Peyer's patch (tissue), 4 donors: Measurements from ENCODE around the gene CNTNAP2. TPM values are rescaled to one million over a fixed set of nuclear protein-coding genes. Genes with fewer than 3 reads are reported as not detected.

Source experiments
- DNase-seq, 3 donors: peaks; one replicate each; pipeline ENCODE4 v3.0.0-alpha.2; 2017 to 2019
- H3K27ac ChIP-seq, 4 donors: fragments of 200-600 bp; sonication (generic); one replicate each; pipeline ENCODE4 v1.5.1; 2016 to 2019
- H3K27me3 ChIP-seq, 2 donors: fragments of 200-600 bp; sonication (generic); one replicate each; pipeline ENCODE4 v1.5.1; 2019
- H3K36me3 ChIP-seq, 3 donors: fragments of 200-600 bp; sonication (generic); one replicate each; pipeline ENCODE4 v1.5.1; 2016 to 2019
- H3K4me1 ChIP-seq, 4 donors: fragments of 200-600 bp; sonication (generic); one replicate each; pipeline ENCODE4 v1.5.1; 2016 to 2019
- H3K4me3 ChIP-seq, 4 donors: fragments of 200-600 bp; sonication (generic); 1 replicate in 3 of 4; 2 replicates in 1 of 4; pipeline ENCODE4 v1.5.1; 2016 to 2019; ENCODE audit warnings: mild to moderate bottlenecking in 1 of 4
- H3K9me3 ChIP-seq, 4 donors: fragments of 200-600 bp; sonication (generic); one replicate each; pipeline ENCODE4 v1.5.1; 2016 to 2019; ENCODE audit warnings: mild to moderate bottlenecking in 1 of 4
- CTCF ChIP-seq, 6 experiments: fragments of 450-650 bp in 4 of 6; fragments of 200-600 bp in 2 of 6; sonication (generic) in 1 of 6; IDR thresholded peaks; one replicate each; pipeline ENCODE4 v1.5.1; 2017 to 2019; ENCODE audit warnings: antibody characterized with exemption in 6 of 6, mild to moderate bottlenecking in 3 of 6, moderate library complexity in 1 of 6
- POLR2A ChIP-seq, 2 donors: fragments of 450-650 bp; IDR thresholded peaks; one replicate each; pipeline ENCODE4 v1.5.1; 2017; ENCODE audit warnings: antibody characterized with exemption in 2 of 2, mild to moderate bottlenecking in 2 of 2, moderate library complexity in 2 of 2
- total RNA-seq, 4 donors: library from RNA; depleted of rRNA; stranded (reverse); fragments of >200 nt; gene quantifications; one replicate each; pipeline ENCODE4 v1.1.0, GENCODE V29; 2016

The CNTNAP2 gene
- total RNA-seq, 4 donors from 2014 or later, result 1.5 to 4.9 (median 3.6) TPM

GRCh38 chr7:147567043-147567442, 1450.4 kb downstream of the CNTNAP2 start:
- no peak overlapping the region for H3K4me3 ChIP-seq

DNA sequence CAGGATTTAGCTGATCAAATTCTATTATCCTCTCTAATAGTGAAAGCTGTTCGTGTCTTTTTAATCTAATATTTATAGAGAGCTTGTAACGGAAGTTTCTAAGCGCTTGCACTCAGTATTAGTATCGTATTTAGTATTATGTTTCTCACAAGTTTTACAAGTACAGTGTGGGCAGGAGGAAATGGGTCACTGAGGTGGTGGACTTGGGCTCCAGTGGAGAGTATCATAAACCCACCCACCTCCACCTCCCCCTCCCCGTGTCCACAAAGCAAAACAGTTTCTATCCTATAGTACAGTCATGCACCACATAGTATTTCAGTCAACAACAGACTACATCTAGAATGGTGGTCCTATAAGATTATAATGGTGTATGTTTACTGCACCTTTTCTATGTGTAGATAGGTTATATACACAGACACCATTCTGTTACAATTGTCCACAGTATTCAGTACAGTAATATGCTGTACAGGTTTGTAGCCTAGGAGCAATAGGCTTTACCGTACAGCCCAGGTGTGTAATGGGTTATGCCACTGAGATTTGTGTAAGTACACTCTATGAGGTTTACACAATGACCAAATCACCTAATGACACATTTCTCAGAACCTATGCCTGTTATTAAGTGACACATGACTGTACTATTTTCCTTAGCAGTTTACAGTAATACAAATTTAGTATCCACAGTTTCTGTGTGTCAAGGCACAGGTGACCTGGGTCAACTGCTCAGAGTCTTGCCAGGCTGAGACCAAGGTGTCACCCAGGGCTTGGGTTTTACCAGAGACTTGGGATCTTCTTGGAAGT, 1452.7 kb downstream of the CNTNAP2 start:
- H3K4me3 ChIP-seq, result no peak overlapping the region
- TF ChIP-seq CTCF (IDR thresholded peaks at IDR 0.05) (no peak), POLR2A (IDR thresholded peaks at IDR 0.05) (no peak)
- no peaks in the 10 kb centered on the region for H3K9me3 ChIP-seq
- no peak for DNase-seq
- no peaks in the 10 kb centered on the region for H3K4me1 ChIP-seq
- no peaks in the 10 kb centered on the region for H3K36me3 ChIP-seq
- no peak overlapping the region for H3K27ac ChIP-seq
- no peaks in the 10 kb centered on the region for H3K27me3 ChIP-seq

More at GRCh38 chr7:147567043-147567442, 1450.4 kb downstream of the CNTNAP2 start:
- H3K4me1 ChIP-seq, result no peaks in the 10 kb centered on the region
- TF ChIP-seq CTCF (IDR thresholded peaks at IDR 0.05), result no peak
- no peak for TF ChIP-seq POLR2A (IDR thresholded peaks at IDR 0.05)
- no peak overlapping the region for H3K27ac ChIP-seq
- no peaks in the 10 kb centered on the region for H3K27me3 ChIP-seq
- no peak for DNase-seq
- H3K9me3 ChIP-seq, result no peaks in the 10 kb centered on the region
- no peaks in the 10 kb centered on the region for H3K36me3 ChIP-seq

GRCh38 chr7:147570390-147570789, 1453.8 kb downstream of the CNTNAP2 start:
- no peaks in the 10 kb centered on the region for H3K9me3 ChIP-seq
- no peaks in the 10 kb centered on the region for H3K36me3 ChIP-seq
- TF ChIP-seq CTCF (IDR thresholded peaks at IDR 0.05) (no peak), POLR2A (IDR thresholded peaks at IDR 0.05) (no peak)
- no peak for DNase-seq
- H3K4me1 ChIP-seq, result no peaks in the 10 kb centered on the region
- no peak overlapping the region for H3K4me3 ChIP-seq
- H3K27me3 ChIP-seq, result no peaks in the 10 kb centered on the region
- no peak overlapping the region for H3K27ac ChIP-seq

DNA sequence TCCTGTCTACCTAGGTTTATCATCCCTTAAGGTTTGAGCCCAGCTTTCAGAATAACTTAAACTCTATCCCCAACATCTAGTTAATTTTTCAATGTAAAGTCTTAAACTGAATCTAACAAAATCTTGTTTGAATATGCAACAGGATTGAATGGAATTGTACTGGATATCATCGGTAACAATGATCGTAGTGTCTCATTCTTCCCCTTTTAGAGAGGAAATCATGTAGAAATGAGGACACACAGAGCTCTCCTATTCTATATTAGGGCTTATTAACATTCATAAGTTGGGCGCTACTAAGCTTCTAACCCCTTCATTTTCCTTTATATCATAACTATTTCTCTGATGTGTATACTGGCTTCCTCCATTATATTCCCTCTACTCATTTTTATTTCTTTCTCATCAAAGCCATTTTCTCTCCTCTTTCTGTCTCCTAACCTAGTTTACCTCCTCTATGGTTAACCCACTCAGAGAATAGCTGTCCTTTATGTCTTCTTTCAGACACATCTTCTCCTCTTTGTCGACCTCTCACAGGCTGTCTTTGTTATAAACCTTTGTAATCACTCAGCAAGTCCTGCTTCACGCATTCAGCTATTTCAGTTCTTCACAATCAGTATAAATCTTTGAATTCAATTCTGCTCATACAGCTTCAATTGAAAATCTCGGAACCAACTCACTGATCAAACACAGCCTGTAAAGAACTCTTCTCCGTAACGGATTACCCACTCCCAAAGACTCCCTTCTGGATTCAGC, 1455.0 kb downstream of the CNTNAP2 start:
- Histone ChIP-seq H3K27ac (no peak overlapping the region), H3K27me3 (no peaks in the 10 kb centered on the region), H3K36me3 (no peaks in the 10 kb centered on the region), H3K4me1 (no peaks in the 10 kb centered on the region), H3K4me3 (no peak overlapping the region), H3K9me3 (no peaks in the 10 kb centered on the region)
- TF ChIP-seq CTCF (IDR thresholded peaks at IDR 0.05), result no peak
- no peak for TF ChIP-seq POLR2A (IDR thresholded peaks at IDR 0.05)
- DNase-seq, result no peak

DNA sequence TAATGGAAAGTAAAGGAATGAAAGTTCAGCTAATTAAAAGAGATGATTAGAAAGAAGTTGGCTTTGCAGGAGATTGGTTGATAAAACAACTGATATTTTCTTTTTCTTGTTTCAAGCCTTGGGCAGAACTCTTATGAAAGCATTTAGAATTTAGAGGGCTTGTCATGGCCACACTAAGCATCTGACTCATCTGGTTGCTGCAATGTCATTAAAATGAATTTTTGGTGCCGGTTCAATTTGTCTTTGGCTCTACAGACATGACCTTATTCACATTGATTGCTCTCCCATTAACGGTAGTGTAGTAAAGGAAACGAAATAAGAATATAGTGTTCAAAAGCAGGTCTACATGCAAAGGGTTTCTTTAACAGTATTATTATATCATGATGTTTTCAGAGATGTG, 1461.6 kb downstream of the CNTNAP2 start:
- no peak for DNase-seq
- Histone ChIP-seq H3K27ac (no peak overlapping the region), H3K9me3 (no peaks in the 10 kb centered on the region), H3K36me3 (no peaks in the 10 kb centered on the region), H3K27me3 (no peaks in the 10 kb centered on the region), H3K4me1 (no peaks in the 10 kb centered on the region), H3K4me3 (no peak overlapping the region)
- TF ChIP-seq CTCF (IDR thresholded peaks at IDR 0.05), result no peak
- no peak for TF ChIP-seq POLR2A (IDR thresholded peaks at IDR 0.05)
